Kidney (tissue), 14 donors: Measurements from ENCODE around the gene SLC7A8. TPM values are rescaled to one million over a fixed set of nuclear protein-coding genes. Genes with fewer than 3 reads are reported as not detected.

Experiments
- DNase-seq, 5 donors: peaks; one replicate each; pipeline ENCODE4 v3.0.0-alpha.2; 2013 to 2020
- FAIRE-seq: peaks from 2 replicates; lab custom pipeline; 2012; peaks lifted over from hg19 to GRCh38; lab: Jason Lieb, UNC
- H3K27ac ChIP-seq, 2 donors: one replicate each; pipeline ENCODE4 v1.7.0; 2013; ENCODE audit warnings: low read depth in 2 of 2, low read length in 2 of 2, inconsistent platforms in 1 of 2
- H3K27me3 ChIP-seq: one replicate; pipeline ENCODE4 v1.7.1; 2013; ENCODE audit warnings: low read length, inconsistent platforms; ENCODE audit not compliant: control insufficient read depth, insufficient read depth
- H3K36me3 ChIP-seq, 3 donors: one replicate each; pipeline versions ENCODE4 v1.7.0 to v1.7.1; 2013; ENCODE audit warnings: low read length in 3 of 3, control low read depth in 1 of 3, inconsistent platforms in 1 of 3; ENCODE audit not compliant: insufficient read depth in 3 of 3, control insufficient read depth in 2 of 3
- H3K4me1 ChIP-seq, 3 donors: one replicate each; pipeline versions ENCODE4 v1.7.0 to v1.7.1; 2013; ENCODE audit warnings: low read length in 3 of 3, inconsistent platforms in 1 of 3, low read depth in 1 of 3; ENCODE audit not compliant: control insufficient read depth in 2 of 3, insufficient read depth in 2 of 3
- H3K4me3 ChIP-seq, 3 donors: one replicate each; pipeline versions ENCODE4 v1.7.0 to v1.8.1; 2013; ENCODE audit warnings: low read length in 3 of 3, control low read depth in 1 of 3, inconsistent platforms in 1 of 3
- H3K9ac ChIP-seq, 3 donors: one replicate each; pipeline versions ENCODE4 v1.7.0 to v1.7.1; 2013; ENCODE audit warnings: low read length in 3 of 3, control low read depth in 1 of 3, inconsistent platforms in 1 of 3
- H3K9me3 ChIP-seq, 3 donors: one replicate each; pipeline versions ENCODE4 v1.7.0 to v1.7.1; 2013; ENCODE audit warnings: low read length in 3 of 3, control low read depth in 1 of 3, inconsistent platforms in 1 of 3; ENCODE audit not compliant: control insufficient read depth in 2 of 3, insufficient read depth in 1 of 3
- intact Hi-C: fragments of 100-400 bp; cut with DNase I; formaldehyde crosslinking; loops from one replicate; pipeline ENCODE4 v1.11.1; 2022
- polyA plus RNA-seq: library from polyadenylated mRNA; stranded (reverse); fragments of 350-450 nt; fragmentation: Illumina TruSeq; extraction: RNeasy Lipid Tissue Mini Kit (QIAGEN cat#74804); gene quantifications from one replicate; pipeline ENCODE4 v1.2.3, GENCODE V29; 2014; ENCODE audit warnings: low read depth, low replicate concordance; ENCODE audit not compliant: insufficient read depth
- total RNA-seq: library from RNA; stranded (reverse); fragmentation: NEBNext Ultra II Directional; extraction: Animal tissue kit (Norgen Biotek cat#: 25700); gene quantifications from one replicate; pipeline ENCODE4 v1.2.1, GENCODE V29; 2021
- TF ChIP-seq, protein P1 (sequence below): IDR thresholded peaks from 3 replicates; pipeline ENCODE4 v1.5.1; 2012; ENCODE audit warnings: mild to moderate bottlenecking, moderate library complexity, borderline replicate concordance; ENCODE audit not compliant: insufficient read depth; ENCODE audit errors: extremely low read depth
- donor health status: control.
- donor health status: control.
- donor health status: control.
- donor health status: control.
- donor health status: control.
- donor health status: DM: yes; HTN: yes; CAD: no.
- donor health status: Normal renal cell carcinoma (clear cell type).

SLC7A8 gene
- total and polyA plus RNA-seq, 2 donors from 2014 or later = 22.9 to 210 TPM

DNA sequence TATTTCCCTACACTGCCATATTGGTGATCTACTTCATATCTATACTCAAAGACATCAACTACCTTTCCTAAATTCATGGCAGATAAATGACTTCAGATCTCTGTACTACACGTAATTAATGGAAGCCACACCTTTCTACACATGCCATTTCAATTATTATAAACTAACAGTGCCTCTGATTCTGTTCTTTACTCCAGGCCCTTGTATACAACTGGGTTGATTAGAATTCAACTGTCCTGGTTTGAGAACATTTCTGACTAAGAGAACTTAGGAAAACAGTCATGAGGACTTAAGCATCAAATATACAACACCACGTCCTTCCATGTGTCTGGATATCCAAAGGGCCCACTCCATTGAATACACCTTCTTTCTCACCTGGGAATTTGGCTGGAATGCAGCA is 90.4 kb downstream of the SLC7A8 start:
- TF ChIP-seq, protein P1, sequence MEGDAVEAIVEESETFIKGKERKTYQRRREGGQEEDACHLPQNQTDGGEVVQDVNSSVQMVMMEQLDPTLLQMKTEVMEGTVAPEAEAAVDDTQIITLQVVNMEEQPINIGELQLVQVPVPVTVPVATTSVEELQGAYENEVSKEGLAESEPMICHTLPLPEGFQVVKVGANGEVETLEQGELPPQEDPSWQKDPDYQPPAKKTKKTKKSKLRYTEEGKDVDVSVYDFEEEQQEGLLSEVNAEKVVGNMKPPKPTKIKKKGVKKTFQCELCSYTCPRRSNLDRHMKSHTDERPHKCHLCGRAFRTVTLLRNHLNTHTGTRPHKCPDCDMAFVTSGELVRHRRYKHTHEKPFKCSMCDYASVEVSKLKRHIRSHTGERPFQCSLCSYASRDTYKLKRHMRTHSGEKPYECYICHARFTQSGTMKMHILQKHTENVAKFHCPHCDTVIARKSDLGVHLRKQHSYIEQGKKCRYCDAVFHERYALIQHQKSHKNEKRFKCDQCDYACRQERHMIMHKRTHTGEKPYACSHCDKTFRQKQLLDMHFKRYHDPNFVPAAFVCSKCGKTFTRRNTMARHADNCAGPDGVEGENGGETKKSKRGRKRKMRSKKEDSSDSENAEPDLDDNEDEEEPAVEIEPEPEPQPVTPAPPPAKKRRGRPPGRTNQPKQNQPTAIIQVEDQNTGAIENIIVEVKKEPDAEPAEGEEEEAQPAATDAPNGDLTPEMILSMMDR = no peak
- Histone ChIP-seq H3K27me3 (no peaks in the 10 kb centered on the region), H3K9me3 (no peaks in the 10 kb centered on the region), H3K9ac (no peak overlapping the region), H3K36me3 (peaks cover 13 to 26% (median 19%) of the 10 kb centered on the region in 3 donors), H3K4me1 (peaks cover 0 to 7% (median 2%) of the 10 kb centered on the region in 3 donors), H3K4me3 (peak overlapping the region in 2 of 3 donors; percentile 79 to 97), H3K27ac (no peak overlapping the region)
- intact Hi-C loops = no loop called here
- no peak for FAIRE-seq
- DNase-seq = no peak

DNA sequence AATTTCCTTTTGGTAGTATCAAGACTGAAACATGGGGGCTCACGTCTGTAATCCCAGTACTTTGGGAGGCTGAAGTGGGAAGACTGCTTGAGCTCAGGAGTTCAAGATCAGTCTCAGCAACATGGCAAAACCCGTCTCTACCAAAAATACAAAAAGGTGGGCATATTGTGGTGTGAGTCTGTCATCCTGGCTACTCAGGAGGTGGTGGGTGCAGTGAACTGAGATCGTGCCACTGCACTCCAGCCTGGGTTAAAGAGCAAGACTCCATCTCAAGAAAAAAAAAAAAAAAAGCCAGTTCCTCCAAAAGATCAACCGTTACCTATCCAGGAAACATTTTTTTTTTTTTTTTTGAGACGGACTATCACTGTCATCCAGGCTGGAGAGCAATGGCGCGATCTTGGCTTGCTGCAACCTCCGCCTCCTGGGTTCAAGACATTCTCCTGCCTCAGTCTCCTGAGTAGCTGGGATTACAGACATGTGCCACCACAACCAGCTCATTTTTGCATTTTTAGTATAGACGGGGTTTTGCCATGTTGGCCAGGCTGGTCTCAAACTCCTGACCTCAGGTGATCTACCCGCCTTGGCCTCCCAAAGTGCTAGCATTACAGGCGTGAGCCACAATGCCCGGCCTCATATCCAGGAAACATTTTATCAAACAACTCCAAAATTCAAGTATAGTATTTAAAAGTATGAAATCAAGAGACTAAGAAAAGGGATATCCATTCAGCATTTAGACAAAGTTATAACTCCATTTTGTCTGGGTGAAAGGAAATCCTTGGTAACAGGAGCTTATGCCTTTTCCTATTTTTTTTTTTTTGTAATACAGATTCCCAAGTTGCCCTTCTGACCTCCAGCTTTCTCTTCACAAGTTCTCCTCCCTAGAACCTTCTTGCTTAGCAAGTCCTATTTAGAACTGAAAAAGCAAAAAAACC is 91.9 kb downstream of the SLC7A8 start:
- no peak overlapping the region for H3K4me3 ChIP-seq
- no peak for FAIRE-seq

DNA sequence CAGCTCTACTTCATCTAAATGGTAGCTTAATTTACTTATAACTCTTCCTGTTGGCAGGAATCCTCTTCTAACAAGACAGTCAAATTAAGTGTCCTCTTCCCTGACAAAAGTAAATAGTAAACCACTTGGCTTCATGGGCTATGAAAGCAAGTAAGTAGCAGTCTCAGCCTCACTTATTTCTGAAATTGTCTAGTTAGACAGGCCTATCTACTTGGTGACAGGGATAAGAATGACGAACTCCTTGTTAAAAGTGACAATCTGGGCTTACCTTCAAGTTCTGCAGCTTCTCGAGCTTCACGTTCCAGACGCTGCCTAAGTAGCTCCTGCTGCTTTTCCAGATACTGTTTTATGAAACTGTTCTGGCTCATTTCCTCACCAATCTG is 93.2 kb downstream of the SLC7A8 start:
- intact Hi-C loops = no loop called here
- no peak for FAIRE-seq
- Histone ChIP-seq H3K36me3 (peaks cover 13 to 39% (median 33%) of the 10 kb centered on the region in 3 donors), H3K9me3 (no peaks in the 10 kb centered on the region), H3K9ac (no peak overlapping the region), H3K4me3 (no peak overlapping the region), H3K27ac (no peak overlapping the region), H3K27me3 (no peaks in the 10 kb centered on the region), H3K4me1 (peaks cover 0 to 7% (median 0%) of the 10 kb centered on the region in 3 donors)
- TF ChIP-seq, protein P1 = no peak
- DNase-seq = no peak

More for the DNA sequence above, 91.9 kb downstream of the SLC7A8 start:
- no peaks in the 10 kb centered on the region for H3K27me3 ChIP-seq
- intact Hi-C loops = no loop called here
- no peak for DNase-seq
- H3K9me3 ChIP-seq = no peaks in the 10 kb centered on the region
- H3K4me1 ChIP-seq = peaks cover 0 to 7% (median 0%) of the 10 kb centered on the region in 3 donors
- H3K27ac ChIP-seq = no peak overlapping the region
- TF ChIP-seq, protein P1 = no peak
- no peak overlapping the region for H3K9ac ChIP-seq
- H3K36me3 ChIP-seq = peaks cover 10 to 27% (median 26%) of the 10 kb centered on the region in 3 donors
